ENCODE data around the gene CHDH.

- no peak for TF ChIP-seq CTCF (IDR thresholded peaks at IDR 0.05; ENCODE audit: extremely low read depth in 1 of 2, insufficient read depth in 1 of 2, low read depth in 1 of 2, low read length in 2 of 2)
- TF ChIP-seq POLR2A (IDR thresholded peaks at IDR 0.05; ENCODE audit: low read depth, low read length): no peak
- no peak for TF ChIP-seq EZH2 (IDR thresholded peaks at IDR 0.05; ENCODE audit: borderline replicate concordance, low read depth, low read length, severe bottlenecking)
- no peak for TF ChIP-seq FOS (IDR thresholded peaks at IDR 0.05; ENCODE audit: borderline replicate concordance, insufficient read depth, low read length)
- no peak for TF ChIP-seq POLR2AphosphoS5 (IDR thresholded peaks at IDR 0.05; ENCODE audit: insufficient read depth, low read depth, low read length)
- TF ChIP-seq MAX (IDR thresholded peaks at IDR 0.05; ENCODE audit: insufficient read depth, insufficient read length): no peak
These were observed 71.8 kb downstream of the CHDH start for GRCh38 chr3:53774414-53774813.
